ENCODE data around the gene ERH. TPM values are rescaled to one million over a fixed set of nuclear protein-coding genes. Genes with fewer than 3 reads are reported as not detected.

ERH gene
- total and polyA plus RNA-seq, 12 donors = 102 to 151 (median 130) TPM

- H3K4me1 ChIP-seq = peaks cover 0 to 8% (median 0%) of the 10 kb centered on the region in 9 donors
- ATAC-seq (no peak), DNase-seq (no peak)
- no peak overlapping the region for H3K27ac ChIP-seq
- WGBS, 2 donors = 89 to 94% methylated on average over 12 of the region's 12 CpGs
- H3K27me3 ChIP-seq = no peaks in the 10 kb centered on the region
- TF ChIP-seq CTCF (IDR thresholded peaks at IDR 0.05) = no peak
- H3K4me3 ChIP-seq = no peak overlapping the region
- no peaks in the 10 kb centered on the region for H3K9me3 ChIP-seq
- peaks cover 0 to 36% (median 4%) of the 10 kb centered on the region in 9 donors for H3K36me3 ChIP-seq
- intact Hi-C loops (cut with DNase I) = no loop called here
These were observed 41.6 kb upstream of the ERH start for GRCh38 chr14:69439521-69440270.

DNA sequence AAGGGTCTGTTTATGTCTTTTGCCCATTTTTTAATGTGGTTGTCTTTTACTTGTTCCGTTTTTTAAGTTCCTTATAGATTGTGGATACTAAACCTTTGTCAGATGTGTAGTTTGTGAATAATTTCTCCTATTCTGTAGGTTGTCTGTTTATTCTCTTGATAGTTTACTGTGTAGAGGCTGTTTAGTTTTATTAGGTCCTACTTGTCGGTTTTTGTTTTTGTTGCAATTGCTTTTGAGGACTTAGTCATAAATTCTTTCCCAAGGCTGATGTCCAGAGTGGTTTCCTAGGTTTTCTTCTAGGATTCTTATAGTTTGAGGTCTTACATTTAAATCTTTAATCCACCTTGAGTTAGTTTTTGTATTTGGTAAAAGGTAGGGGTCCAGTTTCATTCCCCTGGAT, 34.3 kb upstream of the ERH start:
- 96 to 99% methylated on average over 2 of the region's 2 CpGs for WGBS, 2 donors
- H3K9me3 ChIP-seq = peaks cover 0 to 12% (median 0%) of the 10 kb centered on the region in 11 donors
- peaks cover 0 to 28% (median 0%) of the 10 kb centered on the region in 9 donors for H3K36me3 ChIP-seq
- intact Hi-C loops (cut with DNase I) = no loop called here
- peaks cover 0 to 11% (median 0%) of the 10 kb centered on the region in 9 donors for H3K4me1 ChIP-seq
- H3K27me3 ChIP-seq = no peaks in the 10 kb centered on the region
- DNase-seq (no peak), ATAC-seq (no peak)
- no peak overlapping the region for H3K27ac ChIP-seq
- no peak overlapping the region for H3K4me3 ChIP-seq
- no peak for TF ChIP-seq CTCF (IDR thresholded peaks at IDR 0.05)

DNA sequence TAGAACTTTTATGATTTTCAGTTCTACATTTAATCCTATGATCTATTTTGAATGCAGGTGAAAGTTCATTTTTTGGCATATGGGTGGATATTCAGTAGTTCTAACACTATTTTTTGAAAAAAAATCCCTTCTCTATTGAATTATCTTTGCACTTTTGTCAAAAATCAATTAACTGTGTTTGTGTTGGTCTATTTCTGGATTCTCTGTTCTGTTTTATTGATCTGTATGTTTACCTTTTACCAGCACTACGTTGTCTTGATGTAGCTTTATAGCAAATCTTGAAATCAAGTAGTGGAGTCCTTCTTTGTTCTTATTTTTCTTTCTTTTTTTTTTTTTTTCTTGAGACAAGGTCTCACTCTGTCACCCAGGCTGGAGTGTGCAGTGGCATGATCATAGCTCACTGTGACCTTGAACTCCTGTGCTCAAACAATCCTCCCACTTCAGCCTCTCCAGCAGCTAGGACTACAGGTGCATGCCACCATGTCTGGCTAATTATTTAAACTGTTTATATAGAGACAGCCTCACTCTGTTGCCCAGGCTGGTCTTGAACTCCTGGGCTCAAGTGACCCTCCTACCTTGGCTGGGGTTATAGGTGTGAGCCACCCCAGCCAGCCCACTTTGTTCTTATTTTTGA, 32.3 kb upstream of the ERH start:
- no peak for TF ChIP-seq CTCF (IDR thresholded peaks at IDR 0.05)
- DNase-seq (no peak), ATAC-seq (no peak)
- H3K9me3 ChIP-seq = peaks cover 0 to 12% (median 0%) of the 10 kb centered on the region in 11 donors
- no peak overlapping the region for H3K4me3 ChIP-seq
- intact Hi-C loops (cut with DNase I) = no loop called here
- peaks cover 0 to 47% (median 0%) of the 10 kb centered on the region in 9 donors for H3K36me3 ChIP-seq
- WGBS, 2 donors = 97 to 100% methylated on average over 1 of the region's 1 CpG
- peaks cover 0 to 13% (median 0%) of the 10 kb centered on the region in 9 donors for H3K4me1 ChIP-seq
- H3K27me3 ChIP-seq = no peaks in the 10 kb centered on the region
- no peak overlapping the region for H3K27ac ChIP-seq

GRCh38 chr14:69429643-69430042, 31.5 kb upstream of the ERH start:
- Histone ChIP-seq H3K9me3 (peaks cover 0 to 12% (median 0%) of the 10 kb centered on the region in 11 donors), H3K36me3 (peaks cover 0 to 52% (median 4%) of the 10 kb centered on the region in 9 donors), H3K27me3 (no peaks in the 10 kb centered on the region), H3K4me3 (no peak overlapping the region), H3K27ac (no peak overlapping the region), H3K4me1 (peaks cover 0 to 14% (median 0%) of the 10 kb centered on the region in 9 donors)
- no peak for ATAC-seq
- TF ChIP-seq CTCF (IDR thresholded peaks at IDR 0.05) = no peak
- intact Hi-C loops (cut with DNase I) = no loop called here
- DNase-seq = no peak

Measured in heart right ventricle (tissue), 16 donors.